GM18502 (cell line): ENCODE measurements around the gene BTF3L4.
"Not testable (repeated sequence)": the region's sequence is repeated elsewhere in the genome, so short reads cannot be mapped to it uniquely, and the experiment has no call there.

Experiments used
- ATAC-seq: cut with Tn5 transposase; IDR thresholded peaks from one replicate; pipeline ENCODE4 v1.9.1; 2021; ENCODE audit warnings: mild to moderate bottlenecking; ENCODE audit not compliant: unreplicated experiment, poor library complexity

BTF3L4 gene

GRCh38 chr1:52055066-52055865 is 829 bp upstream of the BTF3L4 start, which contains the start of gene TXNDC12:
Gene TXNDC12 (minus strand): TSS chr1:52055191. CDS start chr1:52055096, 95 bp downstream.
- ATAC-seq, result peak; percentile 51

GRCh38 chr1:52055866-52056162 is 281 bp upstream of the BTF3L4 start:
- ATAC-seq, result no peak

DNA sequence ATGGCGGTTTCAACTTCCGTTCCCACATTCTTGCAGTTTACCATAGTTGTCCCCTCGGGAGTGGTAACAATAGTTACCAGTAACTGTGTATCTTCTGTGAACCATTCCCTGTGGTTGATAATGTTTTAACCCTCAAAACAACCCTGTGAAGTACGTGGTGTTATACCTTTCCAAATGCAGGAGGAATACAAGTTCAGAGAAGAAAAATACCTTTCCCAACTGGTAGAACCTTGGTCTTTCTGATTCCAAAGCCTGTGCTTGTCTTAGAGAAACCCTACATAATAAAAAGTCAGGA is 789 bp downstream of the BTF3L4 start:
- no peak for ATAC-seq

GRCh38 chr1:52057255-52057654 is 1.2 kb downstream of the BTF3L4 start:
- ATAC-seq, result no peak

DNA sequence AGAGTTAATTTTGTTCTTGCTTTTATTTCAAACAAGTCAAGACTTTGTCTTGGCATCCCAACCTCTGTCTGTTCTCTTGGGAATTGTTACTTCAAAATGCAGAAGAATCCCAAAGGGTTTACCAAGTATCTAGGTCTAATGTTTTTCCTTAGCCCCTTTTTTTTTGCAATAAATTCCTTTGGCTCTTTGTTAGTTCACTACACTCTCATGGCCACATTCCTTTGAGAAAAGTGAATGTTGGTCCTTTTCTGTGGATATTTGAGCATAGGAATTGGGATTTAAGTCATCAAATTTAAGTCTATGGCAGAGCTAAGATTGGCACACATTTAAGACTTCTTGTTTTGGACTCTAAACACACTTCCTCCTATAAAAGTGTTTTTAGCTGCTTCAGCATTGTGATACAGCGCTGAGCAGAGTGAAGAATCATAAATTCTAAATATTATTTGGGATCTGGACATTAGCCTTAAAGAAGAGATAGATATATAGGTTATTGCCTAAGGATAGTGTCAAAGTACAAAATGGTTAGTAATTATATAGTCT is 1.9 kb downstream of the BTF3L4 start:
- no peak for ATAC-seq

GRCh38 chr1:52059321-52059720 is 3.2 kb downstream of the BTF3L4 start:
- ATAC-seq, result no peak

DNA sequence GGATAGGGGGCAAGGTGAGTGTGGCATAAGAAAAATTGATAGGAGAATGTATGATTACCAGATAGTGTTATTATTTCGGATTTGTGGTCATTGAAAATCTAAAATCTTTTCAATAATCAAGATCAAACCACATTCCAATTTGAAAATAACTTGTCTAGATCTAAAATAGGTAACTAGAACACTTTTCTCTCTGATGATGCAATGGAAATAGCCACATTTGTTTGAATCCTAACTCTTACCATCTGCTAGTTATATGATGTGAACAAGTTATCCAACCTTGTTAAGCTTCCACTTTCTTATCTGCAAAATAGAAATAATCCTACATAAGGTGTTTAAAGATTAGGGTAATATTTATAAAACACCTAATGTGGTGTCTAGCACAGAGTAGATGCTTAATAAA is 3.8 kb downstream of the BTF3L4 start:
- ATAC-seq, result no peak

GRCh38 chr1:52060822-52061221 is 4.7 kb downstream of the BTF3L4 start:
- ATAC-seq, result no peak

DNA sequence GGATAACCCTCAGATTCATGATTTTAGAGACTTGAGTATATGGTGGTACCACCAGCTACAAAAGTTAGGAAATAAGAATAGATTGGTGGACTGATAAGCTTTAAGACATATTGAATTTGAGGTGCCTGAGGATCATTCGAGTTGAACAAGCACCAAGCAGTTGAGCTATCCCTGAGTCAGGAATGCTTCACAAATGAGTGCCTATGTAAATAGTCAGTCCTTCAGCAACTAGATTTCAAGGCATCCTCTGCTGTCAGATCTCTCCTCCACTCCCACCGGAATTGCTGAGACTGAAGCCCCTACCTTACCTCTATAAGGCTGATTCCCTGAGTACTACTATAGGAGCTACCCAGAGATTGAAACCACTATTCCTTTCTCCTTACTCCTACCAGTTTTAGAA is 7.1 kb downstream of the BTF3L4 start:
- no peak for ATAC-seq

DNA sequence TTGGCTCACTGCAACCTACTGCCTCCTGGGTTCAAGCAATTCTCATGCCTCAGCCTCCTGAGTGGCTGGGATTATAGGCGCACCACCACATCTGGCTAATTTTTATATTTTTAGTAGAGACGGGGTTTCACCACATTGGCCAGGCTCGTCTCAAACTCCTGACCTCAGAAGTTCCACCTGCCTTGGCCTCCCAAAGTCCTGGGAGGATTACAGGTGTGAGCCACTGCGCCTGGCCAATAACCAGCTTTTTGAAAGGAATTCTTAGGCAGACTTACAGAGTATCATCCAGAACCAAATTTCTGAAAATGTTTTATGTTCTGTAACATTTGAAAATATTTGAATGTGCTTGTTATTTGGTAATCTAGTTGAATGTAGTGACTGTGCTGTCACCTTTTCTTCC is 14.6 kb downstream of the BTF3L4 start:
- no peak for ATAC-seq

GRCh38 chr1:52072291-52072690 is 16.2 kb downstream of the BTF3L4 start:
- ATAC-seq, result no peak

DNA sequence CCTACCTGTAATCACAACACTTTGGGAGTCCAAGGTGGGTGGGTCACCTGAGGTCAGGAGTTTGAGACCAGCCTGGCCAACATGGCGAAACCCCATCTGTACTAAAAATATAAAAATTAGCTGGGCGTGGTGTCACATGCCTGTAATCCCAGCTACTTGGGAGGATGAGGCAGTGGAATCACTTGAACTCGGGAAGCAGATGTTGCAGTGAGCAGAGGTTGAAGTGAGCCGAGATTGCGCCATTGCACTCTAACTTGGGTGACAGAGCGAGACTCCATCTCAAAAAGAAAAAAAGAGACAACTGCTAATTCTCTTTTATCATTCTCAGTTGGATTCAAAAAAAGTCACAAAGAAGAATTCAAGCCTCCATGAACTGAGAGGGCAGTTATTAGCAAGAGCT is 21.2 kb downstream of the BTF3L4 start:
- ATAC-seq, result not testable (repeated sequence)

- ATAC-seq, result no peak
Observed at GRCh38 chr1:52080014-52080415, 23.9 kb downstream of the BTF3L4 start.

DNA sequence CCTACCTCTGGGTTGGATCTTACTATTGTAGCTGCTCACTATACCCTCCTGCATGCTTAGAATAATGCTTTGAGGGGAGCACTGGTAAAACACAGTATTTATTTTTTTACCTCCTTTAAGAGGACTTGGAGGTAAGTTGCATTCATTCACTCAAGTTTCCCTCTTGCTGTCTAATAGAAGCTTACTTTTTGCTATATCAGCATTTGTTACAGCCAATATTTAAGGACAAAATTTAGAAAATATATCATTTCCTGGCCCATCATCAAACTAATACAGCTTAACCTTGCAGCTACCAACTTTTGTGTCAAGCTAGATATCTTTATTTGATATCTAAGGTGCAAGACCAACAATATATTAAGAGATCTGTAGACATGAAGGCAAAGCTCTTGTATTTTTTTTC is 31.8 kb downstream of the BTF3L4 start:
- ATAC-seq, result not testable (repeated sequence)

DNA sequence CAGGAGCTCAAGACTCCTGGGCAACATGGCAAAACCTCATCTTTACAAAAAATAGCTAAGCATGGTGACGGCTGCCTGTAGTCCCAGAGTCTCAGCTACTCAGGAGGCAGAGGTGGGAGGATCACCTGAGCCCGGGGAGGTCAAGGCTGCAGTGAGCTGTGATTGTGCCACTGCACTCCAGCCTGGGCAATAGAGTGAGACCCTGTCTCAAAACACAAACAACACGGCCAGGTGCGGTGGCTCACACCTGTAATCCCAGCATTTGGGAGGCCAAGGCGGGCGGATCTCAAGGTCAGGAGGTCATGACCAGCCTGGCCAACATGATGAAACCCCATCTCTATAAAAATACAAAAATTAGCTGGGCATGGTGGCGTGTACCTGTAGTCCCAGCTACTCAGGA is 38.2 kb downstream of the BTF3L4 start:
- ATAC-seq, result not testable (repeated sequence)

DNA sequence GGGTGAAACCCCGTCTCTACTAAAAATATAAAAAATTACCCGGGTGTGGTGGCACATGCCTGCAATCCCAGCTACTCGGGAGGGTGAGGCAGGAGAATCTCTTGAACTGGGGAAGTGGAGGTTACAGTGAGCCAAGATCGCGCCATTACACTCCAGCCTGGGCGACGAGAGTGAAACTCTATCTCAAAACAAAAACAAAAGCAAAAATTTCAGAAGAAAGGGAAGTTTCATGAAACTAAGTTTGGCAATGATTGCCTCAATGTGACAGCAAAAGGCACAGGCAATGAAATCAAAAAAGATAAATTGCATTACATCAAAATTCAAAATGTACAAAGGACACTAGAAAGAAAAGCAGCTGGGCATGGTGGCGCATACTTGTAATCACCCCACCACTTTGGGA is 40.1 kb downstream of the BTF3L4 start:
- ATAC-seq, result no peak

- no peak for ATAC-seq
Observed at GRCh38 chr1:52098139-52098871, 42.2 kb downstream of the BTF3L4 start.

DNA sequence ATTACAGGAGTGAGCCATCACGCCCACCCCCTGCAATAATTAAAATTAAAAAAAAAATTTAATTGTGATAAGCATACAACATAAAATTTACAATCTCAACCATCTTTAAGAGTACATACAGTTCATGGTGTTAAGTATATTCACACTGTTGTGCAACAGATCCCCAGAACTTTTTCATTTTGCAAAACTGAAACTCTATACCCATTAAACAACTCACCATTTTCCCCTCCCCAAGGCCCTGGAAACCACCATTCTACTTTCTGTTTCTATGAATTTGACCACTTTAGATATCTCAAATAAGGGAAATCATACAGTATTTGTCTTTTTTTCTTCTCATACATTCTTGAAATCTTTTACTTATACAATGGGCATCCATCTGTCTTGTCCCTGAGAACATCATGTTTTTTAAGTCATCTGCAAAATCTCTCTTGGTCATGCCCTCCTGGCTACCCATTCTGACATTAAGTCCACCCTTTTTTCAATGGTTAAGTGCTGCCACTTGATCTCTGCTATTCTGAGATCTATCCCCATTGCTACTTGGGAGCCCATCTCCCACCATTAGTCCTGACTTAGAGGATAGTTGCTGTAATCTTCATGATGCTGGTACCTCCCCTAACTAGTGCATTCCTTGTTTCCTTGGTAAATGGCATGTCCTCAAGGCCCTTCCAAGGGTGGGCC is 46.4 kb downstream of the BTF3L4 start:
- peak; percentile 73 for ATAC-seq

DNA sequence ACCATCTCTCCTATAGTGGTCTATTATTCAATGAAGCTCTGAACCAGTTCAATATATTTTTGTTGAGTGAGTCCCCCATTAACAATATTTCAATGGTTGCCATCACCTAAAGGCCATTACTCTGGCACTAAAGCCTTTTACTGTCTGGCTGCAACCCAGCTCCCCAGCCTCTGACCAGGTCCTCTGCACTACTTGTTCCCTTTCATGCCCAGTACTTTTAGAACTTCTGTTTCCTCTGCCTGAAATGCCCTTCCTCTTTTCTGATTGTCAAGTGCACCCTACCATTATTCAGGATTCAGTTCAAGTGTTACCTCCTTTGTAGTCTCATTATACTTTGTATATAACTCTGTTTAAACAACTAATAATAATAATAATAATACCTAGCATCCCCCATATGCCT is 55.4 kb downstream of the BTF3L4 start:
- no peak for ATAC-seq

GRCh38 chr1:52112489-52112888 is 56.4 kb downstream of the BTF3L4 start:
- no peak for ATAC-seq
